ENCODE measurements around the gene SLC12A6.
"Not testable (repeated sequence)": the region's sequence is repeated elsewhere in the genome, so short reads cannot be mapped to it uniquely, and the experiment has no call there.

SLC12A6 gene

DNA sequence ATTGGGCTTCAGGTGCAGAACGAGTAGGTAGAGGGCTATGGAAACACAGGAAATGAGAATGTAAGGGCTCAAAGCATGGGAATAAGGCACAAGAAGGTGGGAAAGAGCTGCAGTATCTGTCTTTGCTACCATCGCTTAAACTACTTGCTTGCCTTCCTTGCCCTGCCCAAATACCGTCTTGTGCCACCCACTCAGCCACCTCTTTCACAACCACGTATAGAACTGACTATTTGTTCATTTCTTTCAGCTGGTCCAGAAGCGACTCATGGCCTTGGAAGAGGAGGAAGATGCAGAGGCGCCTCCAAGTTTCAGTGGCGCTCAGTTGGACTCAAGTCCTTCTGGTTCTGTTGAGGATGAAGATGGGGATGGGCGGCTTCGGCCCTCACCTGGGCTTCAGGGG lies 17.7 kb upstream of the SLC12A6 start:
- FAIRE-seq: no peak

DNA sequence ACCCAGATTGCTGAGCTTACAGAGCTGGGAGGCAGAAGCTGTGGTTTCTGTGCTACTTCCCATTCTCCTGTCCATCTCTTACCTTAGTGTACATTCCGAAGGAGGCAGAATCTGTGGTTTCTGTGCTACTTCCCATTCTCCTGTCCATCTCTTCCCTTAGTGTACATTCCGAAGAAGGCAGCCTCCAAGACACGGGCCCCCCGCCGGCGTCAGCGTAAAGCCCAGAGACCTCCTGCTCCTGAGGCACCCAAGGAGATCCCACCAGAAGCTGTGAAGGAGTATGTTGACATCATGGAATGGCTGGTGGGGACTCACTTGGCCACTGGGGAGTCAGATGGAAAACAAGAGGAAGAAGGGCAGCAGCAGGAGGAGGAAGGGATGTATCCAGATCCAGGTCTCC lies 16.7 kb upstream of the SLC12A6 start:
- no peak for FAIRE-seq

- FAIRE-seq: no peak
These were observed 16.0 kb upstream of the SLC12A6 start for GRCh38 chr15:34353627-34354026.

GRCh38 chr15:34352996-34353395 lies 15.4 kb upstream of the SLC12A6 start:
- FAIRE-seq: not testable (repeated sequence)

DNA sequence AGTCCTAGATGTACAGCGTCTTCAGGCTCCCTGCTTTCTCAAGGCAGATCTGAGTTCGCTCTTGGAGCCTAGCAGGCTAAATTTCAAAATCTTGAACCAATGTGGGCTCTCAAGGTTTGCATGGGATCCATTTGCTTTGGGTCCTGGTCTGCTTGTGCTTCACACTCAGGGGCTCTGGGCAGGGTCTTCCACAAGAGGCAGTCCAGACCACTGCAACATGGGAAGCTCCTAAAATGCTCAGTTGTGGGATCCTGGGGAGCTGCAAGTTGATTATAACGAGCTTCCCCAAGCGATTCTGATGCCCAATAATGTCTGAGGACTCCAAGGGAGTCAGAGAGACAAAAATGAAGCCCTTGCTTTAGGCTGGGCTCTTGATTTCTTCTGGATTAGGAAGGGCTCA lies 12.2 kb upstream of the SLC12A6 start:
- no peak for FAIRE-seq

- FAIRE-seq: no peak
These were observed 11.2 kb upstream of the SLC12A6 start for GRCh38 chr15:34348735-34349300.

GRCh38 chr15:34347951-34348638 lies 10.5 kb upstream of the SLC12A6 start:
- FAIRE-seq: no peak

GRCh38 chr15:34342737-34343575 lies 5.4 kb upstream of the SLC12A6 start, which contains the start of the genes NOP10 and NUTM1:
Gene NOP10 (minus strand): TSS chr15:34343136. CDS start chr15:34343073, 63 bp downstream.
Gene NUTM1 (plus strand): TSS chr15:34343315. CDS start chr15:34343697, 382 bp downstream.
- FAIRE-seq: peak; percentile 28

DNA sequence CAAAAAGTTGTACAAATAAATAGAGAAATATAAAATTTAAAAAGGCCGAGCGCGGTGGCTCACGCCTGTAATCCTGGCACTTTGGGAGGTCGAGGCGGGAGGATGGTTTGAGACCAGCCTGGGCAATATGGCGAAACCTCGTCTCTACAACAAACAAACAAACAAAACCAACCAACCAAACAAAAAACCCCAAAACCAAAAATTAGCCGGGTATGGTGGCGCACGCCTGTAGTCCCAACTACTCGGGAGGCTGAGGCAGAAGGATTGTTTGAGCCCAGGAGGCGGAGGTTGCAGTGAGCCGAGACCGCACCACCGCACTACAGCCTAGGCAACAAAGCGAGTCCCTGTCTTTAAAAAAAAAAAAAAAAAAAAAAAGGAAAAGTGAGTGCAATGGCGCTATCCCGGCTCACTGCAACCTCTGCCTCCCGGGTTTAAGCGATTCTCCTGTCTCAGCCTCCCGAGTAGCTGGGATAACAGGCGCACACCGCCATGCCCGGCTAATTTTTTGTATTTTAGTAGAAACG lies 4.7 kb upstream of the SLC12A6 start:
- not testable (repeated sequence) for FAIRE-seq

- FAIRE-seq: no peak
These were observed 4.0 kb upstream of the SLC12A6 start for GRCh38 chr15:34341381-34342212.

DNA sequence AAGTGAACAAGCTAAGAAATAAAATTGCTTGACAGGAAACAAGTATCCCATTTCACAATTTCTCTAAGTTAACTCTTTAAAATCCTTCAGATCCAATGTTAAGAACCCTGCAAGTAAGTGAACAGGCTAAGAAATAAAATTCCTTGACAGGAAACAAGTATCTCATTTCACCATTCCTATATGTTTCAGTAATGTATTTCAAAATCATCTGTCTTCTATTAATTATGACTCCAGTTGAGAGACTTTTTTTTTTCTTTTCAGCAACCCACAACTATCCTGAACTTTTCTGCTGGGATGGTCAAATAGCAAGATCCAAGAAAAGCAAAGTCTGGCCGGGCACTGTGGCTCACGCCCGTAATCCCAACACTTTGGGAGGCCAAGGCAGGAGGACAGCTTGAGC lies 2.4 kb upstream of the SLC12A6 start:
- FAIRE-seq: no peak

- no peak for FAIRE-seq
These were observed 766 bp upstream of the SLC12A6 start for GRCh38 chr15:34338347-34338746.

DNA sequence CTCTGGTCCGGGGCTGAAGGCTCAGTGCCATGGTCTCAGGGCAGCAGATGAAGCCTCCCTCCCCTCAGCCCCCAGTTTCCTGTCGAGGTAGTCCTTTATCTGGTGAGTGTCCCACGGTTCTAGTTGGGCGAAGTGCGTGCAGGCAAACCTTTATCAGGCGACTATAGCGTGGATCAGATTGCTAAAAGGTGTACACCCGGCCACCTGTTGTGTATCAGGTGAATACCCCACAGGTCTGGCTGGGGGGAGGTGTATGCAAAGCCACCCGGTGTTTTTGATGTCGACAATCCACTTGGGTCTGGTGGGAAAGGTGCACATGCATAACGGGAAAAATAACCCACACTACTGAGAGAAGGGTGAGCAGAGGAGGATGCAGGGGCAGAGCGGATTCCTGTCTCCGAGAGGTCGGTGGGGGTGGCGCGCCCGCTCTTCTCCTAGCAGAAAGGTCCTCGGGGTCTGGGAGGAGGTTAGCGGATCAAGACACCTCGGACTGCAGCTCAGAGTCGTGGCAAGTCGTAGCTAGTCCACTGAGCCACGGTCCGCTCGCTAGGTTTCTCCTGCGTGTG lies 507 bp downstream of the SLC12A6 start:
- no peak for FAIRE-seq

- no peak for FAIRE-seq
These were observed 1.2 kb downstream of the SLC12A6 start for GRCh38 chr15:34336231-34336990.

- no peak for FAIRE-seq
These were observed 2.2 kb downstream of the SLC12A6 start for GRCh38 chr15:34335176-34336032.

DNA sequence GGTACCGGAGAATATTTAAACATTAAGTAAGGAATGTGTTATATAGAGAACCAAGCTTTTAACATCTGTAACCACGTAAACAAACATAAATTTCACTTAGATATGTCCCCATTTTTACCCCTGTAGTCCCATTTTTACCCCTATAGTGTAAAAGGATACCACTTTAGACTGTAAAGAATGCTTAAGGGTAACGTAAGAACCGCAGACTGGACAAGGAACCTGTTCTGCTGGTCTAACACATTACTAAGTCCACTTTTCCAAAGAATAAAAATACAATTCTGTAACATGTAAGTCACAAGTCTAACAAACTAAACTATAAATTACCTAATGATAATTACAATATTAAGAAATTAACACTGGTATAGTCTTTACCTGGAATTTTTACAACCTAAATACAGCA lies 2.9 kb downstream of the SLC12A6 start:
- FAIRE-seq: no peak

DNA sequence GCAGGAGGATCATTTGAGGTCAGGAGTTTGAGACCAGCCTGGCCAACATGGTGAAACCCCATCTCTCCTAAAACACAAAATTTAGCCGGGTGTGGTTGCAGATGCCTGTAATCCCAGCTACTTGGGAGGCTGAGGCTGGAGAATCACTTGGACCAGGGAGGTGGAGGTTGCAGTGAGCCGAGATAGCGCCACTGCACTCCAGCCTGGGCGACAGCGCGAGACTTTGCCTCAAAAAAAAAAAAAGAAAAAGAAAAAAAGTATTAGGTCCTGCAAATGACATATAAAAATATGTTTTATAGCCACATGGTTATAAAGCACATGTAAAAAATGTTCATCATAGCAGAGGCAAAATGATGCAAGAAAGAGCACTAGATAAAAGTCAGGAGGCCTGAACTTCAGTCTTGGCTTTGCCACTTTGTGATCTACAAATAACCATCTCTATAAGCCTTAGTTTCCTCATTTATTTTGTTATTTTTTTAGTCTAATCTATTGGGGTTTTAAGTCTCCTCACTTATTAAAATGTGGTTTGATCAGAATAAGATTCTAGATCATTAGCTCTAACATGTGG lies 4.9 kb downstream of the SLC12A6 start:
- FAIRE-seq: no peak

- FAIRE-seq: no peak
These were observed 5.8 kb downstream of the SLC12A6 start for GRCh38 chr15:34331809-34332208.

DNA sequence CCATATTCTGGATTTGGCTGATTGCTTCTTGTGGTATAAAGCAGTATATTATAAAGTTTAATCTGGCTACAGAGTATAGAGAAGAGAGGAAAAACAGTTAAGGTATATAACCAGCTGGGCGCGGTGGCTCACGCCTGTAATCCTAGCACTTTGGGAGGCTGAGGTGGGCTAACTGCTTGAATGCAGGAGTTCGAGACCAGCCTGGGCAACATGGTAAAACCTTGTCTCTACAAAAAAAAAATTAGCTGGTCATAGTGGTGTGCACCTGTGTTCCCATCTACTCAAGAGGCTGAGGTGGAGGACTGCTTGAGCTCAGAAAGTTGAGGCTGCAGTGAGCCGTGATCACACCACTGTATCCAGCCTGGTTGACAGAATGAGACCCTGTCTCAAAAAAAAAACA lies 7.3 kb downstream of the SLC12A6 start:
- no peak for FAIRE-seq

DNA sequence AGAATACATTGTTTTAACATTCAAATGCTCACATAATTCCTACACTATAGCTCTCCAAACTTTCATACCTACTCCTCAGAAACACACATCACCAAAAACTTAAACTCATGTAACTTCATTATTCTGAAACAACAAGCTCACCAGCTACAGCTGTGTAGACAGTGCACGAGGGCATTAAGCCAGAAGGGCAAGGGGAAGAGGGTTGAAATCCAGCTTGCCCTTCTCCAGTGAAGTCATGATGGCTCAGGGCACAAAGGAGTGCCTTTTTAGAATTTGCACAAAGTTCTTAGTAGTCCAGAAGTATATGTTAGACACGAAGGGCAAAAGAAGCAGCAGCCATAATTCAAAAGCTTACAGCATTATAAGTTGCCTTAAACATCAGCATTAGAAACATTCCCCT lies 8.6 kb downstream of the SLC12A6 start:
- no peak for FAIRE-seq
